Neural cell (in vitro differentiated cells): ENCODE results near the gene HDLBP.

ENCODE experiments used
- CTCF ChIP-seq: fragments of 450-650 bp; IDR thresholded peaks from 2 replicates; pipeline ENCODE4 v1.5.1; 2014; ENCODE audit warnings: antibody characterized with exemption, mild to moderate bottlenecking, moderate library complexity; ENCODE audit not compliant: poor library complexity, severe bottlenecking
- EP300 ChIP-seq: fragments of 450-650 bp; conservative IDR thresholded peaks from 2 replicates; pipeline ENCODE4 v1.6.1; 2014; ENCODE audit warnings: antibody characterized with exemption, mild to moderate bottlenecking, moderate library complexity; ENCODE audit not compliant: poor library complexity, severe bottlenecking
- EZH2 ChIP-seq: fragments of 200-600, 300-800 bp; shearing (Covaris generic), sonication (generic); IDR thresholded peaks from 2 replicates; pipeline ENCODE4 v1.6.1; 2014; ENCODE audit warnings: antibody characterized with exemption, low read length, borderline replicate concordance, mild to moderate bottlenecking; ENCODE audit not compliant: insufficient read depth, poor library complexity, severe bottlenecking
- POLR2AphosphoS5 ChIP-seq: IDR thresholded peaks from 2 replicates; pipeline ENCODE4 v1.6.1; 2012
- RAD21 ChIP-seq: fragments of 450-650 bp; conservative IDR thresholded peaks from 2 replicates; pipeline ENCODE4 v1.6.1; 2014; ENCODE audit warnings: antibody characterized with exemption, mild to moderate bottlenecking, moderate library complexity
- REST ChIP-seq: IDR thresholded peaks from 2 replicates; pipeline ENCODE4 v1.6.1; 2012; ENCODE audit warnings: borderline replicate concordance
- SMC3 ChIP-seq: fragments of 450-650 bp; conservative IDR thresholded peaks from 2 replicates; pipeline ENCODE4 v1.6.1; 2014; ENCODE audit warnings: antibody characterized with exemption, mild to moderate bottlenecking, moderate library complexity; ENCODE audit not compliant: poor library complexity
- TAF1 ChIP-seq: IDR thresholded peaks from 2 replicates; pipeline ENCODE4 v1.6.1; 2012; ENCODE audit warnings: low read depth

GRCh38 chr2:241239552-241240202, 75.8 kb downstream of the HDLBP start:
- TF ChIP-seq CTCF (no peak), TAF1 (no peak), REST (no peak), POLR2AphosphoS5 (no peak), EZH2 (no peak), SMC3 (no peak), EP300 (no peak), RAD21 (no peak)
